Measurements from ENCODE around the gene RAMP1.
"Not testable (repeated sequence)": the region's sequence is repeated elsewhere in the genome, so short reads cannot be mapped to it uniquely, and the experiment has no call there.

Gene RAMP1

DNA sequence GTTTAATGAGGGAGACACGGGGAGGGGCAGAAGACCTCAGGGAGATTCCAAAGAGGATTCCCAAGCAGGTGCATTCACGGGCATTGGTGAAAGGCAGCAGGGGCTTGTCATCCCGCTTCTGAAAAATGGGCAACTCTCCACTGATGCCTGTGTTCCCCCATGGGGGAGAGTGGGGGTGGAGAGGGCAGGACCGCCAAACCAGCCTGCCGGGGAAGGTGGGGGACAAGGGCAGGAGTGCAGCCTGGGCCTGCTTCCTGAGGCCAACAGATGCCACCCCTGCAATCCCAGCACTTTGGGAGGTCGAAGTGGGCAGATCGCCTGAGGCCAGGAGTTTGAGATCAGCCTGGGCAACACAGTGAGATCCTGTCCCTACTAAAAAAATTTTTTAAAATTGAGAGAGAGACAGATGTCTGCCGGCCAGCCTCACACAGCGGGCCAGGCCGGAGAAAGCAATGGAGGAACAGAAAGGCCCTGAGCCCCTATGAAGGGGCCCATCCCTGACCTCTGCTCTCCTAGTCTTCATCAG lies 62.6 kb downstream of the RAMP1 start:
- DNase-seq, result no peak

DNA sequence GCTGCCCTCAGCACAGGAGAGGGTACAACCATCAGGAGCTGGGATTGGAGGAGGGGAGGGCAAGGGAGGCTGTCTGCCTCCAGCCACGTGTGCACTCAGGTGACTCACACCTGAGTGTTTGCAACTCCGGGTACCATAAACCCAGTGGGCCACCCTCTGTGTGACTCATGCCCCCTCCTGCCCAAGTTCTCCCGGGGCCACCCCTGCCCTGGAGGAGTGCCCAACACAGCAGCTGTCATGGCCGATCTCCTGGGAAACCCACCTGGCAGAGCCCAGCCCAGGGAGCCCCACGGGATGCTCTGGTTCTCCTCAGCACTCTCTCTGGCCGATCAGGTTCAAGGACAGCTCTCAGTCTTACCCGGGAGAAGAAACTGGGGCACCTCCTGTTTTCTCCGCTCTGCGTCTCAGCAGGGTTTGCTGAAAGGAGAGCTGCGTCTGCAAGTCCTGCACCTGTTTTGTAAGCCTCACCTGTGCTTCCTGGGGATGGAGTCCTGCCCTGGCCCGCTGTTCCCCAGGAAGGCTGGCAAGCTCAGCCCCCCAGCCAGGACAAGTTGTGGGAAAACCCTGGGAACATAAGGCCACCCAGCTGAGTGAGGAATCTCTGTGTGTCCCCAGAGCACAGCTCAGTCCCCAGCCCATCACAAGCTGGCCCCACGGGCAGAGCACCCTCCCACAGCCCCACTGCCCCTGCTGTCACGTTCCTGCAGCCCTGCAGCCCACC lies 63.4 kb downstream of the RAMP1 start:
- no peak for DNase-seq

DNA sequence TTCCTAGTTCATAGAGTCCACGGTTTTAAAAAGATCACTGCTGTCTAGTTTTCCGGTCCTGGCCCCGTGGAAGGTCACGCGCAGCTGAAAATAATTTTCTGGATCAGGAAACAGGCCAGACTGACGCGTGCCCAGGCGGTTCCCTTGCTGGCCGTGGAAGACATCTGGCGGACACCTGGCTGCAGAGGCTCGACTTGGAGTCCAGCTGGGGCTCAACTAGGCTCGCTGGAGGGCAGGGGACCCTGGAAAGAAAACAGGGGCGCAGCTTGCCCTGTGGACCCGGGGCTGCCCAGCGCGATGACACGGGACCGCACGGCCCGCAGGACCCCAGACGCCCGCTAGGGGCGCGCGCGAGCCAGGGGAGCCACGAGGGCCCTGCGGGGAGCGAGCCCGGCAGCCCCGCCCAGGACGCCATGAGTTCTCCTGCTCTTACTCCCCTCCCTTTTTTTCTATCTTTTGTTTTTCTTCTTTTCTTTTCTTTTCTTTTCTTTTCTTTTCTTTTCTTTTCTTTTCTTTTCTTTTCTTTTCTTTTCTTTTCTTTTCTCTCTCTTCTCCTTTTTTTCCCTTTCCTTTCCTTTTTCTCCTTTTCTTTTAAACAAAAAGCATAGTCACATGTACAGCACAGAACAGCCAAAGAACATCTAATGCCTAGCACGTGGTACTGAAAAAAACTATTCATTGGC lies 64.2 kb downstream of the RAMP1 start:
- DNase-seq, result peak; percentile 80

DNA sequence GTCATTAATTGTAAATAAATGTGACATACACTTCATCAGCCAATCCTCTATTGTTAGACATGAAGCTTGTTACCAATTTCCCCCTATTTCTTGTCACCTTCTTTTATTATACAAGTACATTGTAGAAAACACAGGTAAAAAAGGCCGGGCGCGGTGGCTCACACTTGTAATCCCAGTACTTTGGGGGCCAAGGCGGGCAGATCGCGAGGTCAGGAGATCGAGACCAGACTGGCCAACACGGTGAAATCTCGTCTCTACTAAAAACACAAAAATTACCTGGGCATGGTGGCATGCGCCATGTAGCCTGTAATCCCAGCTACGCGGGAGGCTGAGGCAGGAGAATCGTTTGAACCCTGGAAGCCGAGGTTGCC lies 64.7 kb downstream of the RAMP1 start:
- no peak for DNase-seq

DNA sequence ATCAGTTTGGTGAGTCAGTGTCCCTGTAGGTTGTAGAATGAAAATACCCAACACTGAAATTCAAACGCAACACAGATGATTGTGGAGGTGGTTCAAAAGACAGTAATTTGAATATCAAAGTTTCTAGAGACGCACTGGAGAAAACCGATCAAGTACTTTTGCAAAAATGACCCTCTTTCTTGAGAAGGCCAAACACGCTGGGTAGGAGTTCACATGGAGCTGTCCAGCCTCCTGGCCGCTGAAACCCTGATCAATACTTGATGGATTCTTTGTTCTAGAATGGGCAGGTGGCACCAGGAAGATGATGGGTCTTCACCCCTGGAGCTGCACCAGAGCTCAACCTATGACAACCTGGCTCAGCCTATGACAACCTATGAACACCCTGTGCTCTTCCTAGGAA lies 67.7 kb downstream of the RAMP1 start:
- DNase-seq, result no peak

DNA sequence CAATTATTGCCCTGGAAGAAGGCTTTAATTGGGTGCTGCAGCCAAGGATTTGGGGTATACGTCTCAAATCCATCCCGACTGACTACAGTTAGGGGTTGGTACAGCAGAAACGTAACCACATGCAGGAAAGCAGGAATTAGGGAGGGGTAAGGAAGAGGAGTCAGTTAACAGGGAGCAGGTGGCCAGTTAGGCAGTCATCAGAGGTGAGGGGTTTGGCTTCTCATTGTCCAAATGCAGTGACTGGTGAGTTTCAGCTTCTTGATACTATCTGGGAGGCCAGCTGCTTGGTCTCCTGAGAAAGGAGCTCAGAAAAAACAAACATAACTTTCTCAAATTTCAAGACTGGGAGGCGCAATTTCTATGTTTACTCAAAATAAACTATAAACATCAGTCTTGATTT lies 68.6 kb downstream of the RAMP1 start:
- DNase-seq, result no peak

DNA sequence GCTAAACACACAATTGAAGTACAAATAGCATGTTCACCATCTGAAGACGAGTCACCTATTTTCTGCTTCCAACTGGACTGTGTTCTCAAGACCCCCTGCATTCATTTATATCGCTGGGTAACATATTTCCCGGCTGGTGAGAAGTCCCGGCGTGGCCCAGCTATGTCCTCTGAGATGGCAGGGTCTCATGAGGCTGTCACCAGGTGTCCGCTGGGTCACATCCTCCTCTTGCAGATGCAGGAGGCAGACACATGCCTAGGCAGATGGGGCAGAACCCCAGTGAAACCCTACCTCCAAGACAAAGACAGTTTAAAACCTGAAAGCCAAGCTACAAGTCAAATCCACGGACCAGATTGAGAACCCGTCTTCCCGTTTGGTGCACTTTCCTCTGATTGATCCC lies 70.6 kb downstream of the RAMP1 start:
- DNase-seq, result no peak

DNA sequence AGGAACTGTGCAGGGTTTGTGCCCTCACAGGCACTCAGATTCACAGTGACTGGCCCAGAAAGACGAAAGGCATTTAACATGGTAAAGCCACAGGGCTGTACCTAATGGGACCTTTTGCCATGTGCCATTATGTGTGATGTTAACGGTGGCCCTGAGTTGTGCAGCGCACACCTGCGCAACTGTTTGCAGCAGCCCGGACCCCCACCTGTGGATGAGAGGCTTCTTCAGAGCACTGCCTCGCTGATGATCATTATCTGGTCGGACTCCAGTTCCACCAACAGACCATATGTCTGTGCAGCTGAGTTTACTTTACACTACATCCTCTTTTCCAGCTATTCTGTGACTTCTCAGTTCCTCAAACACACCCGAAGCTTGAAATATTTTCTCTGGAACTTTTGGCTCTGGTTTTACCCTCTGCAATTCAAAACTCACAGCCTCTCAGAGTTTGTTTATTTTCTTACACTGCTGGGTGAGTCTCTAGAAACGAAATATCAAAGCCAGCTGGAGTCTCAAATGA lies 71.8 kb downstream of the RAMP1 start:
- DNase-seq, result no peak

DNA sequence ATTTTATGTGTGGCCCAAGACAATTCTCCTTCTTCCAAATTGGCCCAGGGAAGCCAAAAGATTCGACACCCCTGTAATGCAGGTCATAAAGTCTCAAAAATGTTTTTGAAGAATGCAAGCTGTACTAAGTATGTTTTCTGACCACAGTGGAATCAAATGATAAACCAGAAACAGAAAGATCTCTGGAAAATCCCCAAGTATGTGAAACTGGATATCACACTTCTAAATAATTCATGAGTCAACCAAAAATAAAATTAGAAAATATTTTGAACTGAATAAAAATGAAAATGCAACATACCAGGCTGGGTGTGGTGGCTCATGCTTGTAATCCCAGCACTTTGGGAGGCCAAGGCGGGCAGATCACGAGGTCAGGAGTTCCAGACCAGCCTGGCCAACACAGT lies 73.3 kb downstream of the RAMP1 start:
- DNase-seq, result no peak

DNA sequence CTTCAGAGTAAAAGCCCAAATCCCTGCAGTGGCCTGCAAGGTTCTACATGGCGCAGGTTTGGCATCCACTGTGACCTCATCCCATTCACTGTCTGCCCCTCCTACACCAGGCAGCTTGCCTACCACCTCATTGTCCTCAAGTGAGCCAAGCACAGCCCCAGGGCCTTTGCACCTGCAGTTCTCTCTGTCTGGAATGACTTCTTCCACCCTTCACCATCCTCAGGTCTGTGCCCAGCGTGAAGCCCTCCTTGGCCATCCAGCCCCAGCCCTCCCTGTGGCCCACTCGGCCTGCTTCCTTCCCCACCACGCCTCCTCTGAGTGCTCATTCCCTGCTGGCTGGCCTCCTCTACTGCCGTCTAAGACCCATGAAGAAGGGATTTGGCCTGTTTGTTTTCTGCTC lies 74.8 kb downstream of the RAMP1 start:
- DNase-seq, result no peak

DNA sequence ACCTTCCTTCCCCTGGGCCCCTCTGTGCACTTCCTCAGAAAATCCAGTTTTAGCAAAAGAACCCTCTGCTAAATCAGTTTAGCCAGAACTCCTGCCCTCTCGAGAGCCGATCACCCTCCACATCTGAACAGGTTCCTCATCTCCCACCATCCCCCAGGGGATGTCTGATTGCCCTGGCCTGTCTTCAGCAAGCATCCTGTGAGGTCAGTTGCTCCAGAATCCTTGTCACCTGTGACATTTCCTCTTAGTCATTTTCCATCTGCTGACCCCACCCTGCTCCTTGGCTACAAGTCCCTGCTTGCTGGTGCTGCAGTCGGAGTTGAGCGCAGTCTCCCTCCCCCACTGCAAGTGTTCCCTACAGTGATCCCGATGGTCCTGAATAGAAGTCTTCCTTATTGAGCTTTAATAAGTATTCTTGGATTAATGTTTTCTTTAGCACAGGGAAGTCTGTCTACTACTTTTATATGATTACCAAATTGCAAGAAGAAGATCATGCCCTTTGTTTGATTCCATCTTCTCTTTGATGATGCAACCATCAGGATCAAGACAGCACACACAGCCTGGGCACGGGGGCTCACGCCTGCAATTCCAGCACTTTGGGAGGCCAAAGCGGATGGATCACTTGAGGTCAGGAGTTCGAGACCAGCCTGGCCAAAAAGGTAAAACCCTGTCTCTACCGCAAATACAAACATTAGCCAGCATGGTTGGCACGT lies 76.5 kb downstream of the RAMP1 start:
- DNase-seq, result no peak

DNA sequence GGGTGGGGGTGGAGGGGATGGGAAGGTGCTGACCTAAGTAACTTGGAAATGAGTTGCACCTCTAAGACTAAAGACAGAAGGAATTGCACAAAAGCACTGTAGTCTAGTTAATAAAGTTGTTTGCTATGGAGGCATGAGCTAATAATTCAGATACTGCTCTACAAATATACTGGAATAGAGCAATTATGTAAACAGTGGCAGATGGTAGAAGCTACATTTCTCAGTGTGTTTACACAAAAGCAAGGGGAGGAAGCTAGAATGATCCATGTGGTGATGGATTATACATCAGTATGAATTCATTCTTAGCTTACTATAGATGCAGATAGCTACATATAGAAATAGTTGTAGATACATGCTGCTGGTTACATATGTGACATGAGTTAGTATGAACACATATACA lies 79.8 kb downstream of the RAMP1 start:
- no peak for DNase-seq

DNA sequence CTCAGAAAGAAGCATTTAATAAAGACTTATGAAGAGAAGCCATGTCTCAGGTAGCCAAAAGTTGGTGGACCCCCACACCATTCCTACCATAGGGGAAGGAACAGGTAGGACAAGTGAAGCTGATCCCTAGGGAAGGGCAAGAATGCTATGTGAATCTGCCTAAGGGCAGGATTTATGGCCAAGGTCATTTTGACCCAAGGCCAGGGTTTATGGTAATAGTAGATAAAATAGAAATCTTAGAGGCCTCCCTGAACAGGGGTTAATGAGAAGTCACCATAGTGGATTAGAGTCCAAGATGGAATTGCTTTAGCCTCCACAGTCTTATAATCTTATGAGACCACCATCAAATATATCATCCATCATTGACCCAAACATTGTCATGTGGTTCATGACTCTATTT lies 81.4 kb downstream of the RAMP1 start:
- DNase-seq, result no peak

DNA sequence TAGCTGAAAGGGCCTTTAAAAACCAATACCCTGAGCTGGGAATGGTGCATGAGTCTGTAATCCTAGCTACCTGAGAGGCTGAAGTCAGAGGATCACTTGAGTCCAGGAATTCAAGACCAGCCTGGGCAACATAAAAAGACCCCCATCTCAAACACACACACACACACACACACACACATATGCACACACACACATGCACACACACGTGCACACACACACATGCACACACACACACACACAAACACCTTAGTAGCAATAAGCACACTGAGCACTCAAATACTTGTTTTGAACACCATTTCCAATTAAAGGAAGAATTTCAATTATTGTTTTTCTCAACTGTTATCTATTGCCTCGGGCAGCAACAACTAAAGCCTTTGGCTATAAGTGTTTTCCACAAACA lies 81.8 kb downstream of the RAMP1 start:
- DNase-seq, result no peak

DNA sequence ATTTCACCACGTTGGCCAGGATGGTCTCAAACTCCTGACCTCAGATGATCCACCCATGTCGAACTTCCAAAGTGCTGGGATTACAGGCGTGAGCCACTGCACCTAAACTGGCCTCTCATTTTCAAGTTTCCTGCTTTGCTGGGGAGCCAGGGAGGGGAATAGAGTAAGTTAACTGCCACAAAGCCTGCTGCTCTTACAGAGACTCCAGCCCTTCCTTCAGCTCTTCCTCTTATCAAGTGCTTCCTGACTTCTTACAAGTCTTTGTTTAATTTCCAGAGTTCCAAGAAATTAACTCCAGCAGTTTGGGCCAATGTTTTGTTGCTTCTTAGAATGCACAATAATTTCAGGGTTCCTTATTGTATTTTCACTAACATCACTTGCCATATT lies 83.1 kb downstream of the RAMP1 start:
- DNase-seq, result no peak

DNA sequence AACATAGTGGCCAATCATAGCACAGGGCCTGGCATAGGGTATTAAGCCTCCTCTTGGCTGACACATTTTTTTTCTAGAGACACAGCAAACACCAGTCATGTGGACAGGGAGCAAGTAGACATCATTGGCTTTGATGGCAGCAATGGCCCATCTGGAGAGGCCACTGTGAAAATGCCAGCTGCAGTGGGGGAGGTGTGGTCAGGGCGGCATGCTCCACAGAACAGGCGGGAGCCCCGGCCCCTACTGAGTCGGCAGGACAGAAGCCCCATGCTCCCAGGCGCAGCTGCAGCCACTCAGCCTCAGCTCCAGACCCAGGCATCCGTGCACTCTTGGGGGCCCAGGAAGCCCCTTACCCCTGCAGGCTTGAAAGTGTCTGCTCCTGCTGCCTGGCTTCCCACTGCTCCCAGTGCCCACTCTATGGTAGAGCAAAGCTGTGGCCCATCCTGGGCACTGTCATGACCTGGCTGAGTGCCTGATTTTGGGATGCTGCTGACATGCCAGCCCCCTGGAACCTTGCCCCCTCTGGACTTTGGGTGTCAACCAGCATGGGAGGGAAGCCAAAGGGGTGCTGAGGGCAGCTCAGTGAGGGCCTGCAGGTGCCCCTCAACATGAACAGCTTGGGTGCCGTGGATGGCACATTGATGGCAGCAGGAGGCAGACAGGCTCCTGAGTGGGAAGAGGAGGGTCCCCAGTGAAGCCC lies 84.1 kb downstream of the RAMP1 start:
- DNase-seq, result no peak

DNA sequence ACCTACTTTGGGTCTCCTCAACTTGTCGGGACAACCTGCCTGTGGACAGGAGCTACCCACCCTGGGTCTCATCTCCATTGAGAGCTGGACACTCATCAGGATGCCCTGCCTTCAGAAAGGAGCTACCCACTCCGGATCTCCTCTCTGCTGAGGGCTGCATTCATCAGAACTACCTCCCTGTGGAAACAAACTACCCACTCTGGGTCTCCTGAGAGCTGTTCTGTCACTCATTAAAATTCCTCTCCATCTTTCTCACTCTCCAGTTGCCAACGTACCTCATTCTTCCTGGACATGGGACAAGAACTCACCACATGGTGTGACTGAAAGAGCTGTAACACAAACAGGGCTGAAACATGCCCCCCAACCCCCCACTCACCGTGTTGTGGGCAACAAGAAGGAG lies 84.9 kb downstream of the RAMP1 start:
- no peak for DNase-seq

DNA sequence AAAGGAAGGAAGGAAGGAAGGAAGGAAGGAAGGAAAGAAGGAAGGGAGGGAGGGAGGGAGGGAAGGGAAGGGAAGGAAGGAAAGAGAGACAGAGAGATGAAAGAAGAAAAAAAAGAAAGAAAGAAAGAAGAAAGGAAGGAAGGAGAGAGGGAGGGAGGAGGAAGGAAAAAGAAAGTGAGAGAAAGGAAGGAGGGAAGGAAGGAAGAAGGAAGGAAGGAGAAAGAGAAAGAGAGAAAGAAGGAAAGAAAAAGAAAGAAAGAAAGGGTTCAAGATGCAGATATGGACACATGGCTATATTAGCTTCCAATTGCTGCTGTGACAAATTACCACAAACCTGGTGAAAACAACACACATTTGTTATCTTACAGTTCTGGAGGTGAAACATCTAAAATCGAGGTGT lies 87.0 kb downstream of the RAMP1 start:
- no peak for DNase-seq

DNA sequence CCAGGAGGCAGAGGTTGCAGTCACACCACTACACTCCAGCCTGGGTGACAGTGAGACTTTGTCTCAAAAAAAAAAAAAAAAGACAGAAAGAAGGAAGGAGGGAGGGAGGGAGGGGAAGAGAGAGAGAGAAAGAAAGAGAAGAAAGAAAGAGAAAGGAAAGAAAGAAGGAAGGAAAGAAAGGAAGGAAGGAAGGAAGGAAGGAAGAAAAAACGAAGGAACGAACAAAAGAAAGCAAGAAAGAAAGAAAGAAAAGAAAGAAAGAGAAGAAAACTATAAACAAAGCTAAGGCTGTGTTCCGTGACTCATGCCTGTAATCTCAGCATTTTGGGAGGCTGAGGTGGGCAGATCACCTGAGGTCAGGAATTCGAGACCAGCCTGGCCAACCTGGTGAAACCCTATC lies 91.9 kb downstream of the RAMP1 start:
- not testable (repeated sequence) for DNase-seq

DNA sequence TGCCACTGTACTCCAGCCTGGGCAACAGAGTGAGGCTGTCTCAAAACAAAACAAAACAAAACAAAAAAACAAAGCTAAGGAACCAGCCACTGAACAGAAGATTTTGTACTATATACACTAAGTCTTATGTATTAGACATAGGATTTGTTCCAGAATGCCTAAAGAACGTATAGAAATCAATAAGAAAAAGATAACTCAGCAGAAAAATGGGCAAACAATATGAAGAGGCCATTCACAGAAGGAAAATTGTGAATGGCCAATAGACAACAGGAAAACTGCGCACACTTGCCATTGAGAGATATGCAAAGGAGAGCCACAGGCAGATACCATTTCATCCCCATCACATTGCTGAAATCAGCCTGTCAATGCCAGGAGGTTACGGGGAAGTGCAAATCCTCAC lies 92.5 kb downstream of the RAMP1 start:
- no peak for DNase-seq

DNA sequence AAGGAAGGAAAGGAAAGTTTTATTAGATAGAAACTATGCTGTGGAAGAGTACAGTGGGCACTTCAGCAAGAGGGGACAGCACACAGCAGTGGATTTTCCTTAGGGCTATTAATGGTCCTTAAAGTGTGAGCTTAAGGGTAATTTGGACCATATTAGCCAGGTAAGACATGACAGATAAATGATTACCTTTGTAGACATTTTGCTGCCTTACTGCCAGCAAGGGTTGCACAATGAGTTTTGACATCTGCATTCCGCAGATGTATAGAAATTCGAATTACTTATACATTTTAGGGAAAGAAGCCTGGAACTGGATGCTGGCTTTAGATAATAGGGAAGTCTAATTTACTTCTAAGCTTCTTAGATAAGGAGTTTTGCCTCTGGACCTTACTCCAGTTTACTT lies 93.4 kb downstream of the RAMP1 start:
- no peak for DNase-seq

DNA sequence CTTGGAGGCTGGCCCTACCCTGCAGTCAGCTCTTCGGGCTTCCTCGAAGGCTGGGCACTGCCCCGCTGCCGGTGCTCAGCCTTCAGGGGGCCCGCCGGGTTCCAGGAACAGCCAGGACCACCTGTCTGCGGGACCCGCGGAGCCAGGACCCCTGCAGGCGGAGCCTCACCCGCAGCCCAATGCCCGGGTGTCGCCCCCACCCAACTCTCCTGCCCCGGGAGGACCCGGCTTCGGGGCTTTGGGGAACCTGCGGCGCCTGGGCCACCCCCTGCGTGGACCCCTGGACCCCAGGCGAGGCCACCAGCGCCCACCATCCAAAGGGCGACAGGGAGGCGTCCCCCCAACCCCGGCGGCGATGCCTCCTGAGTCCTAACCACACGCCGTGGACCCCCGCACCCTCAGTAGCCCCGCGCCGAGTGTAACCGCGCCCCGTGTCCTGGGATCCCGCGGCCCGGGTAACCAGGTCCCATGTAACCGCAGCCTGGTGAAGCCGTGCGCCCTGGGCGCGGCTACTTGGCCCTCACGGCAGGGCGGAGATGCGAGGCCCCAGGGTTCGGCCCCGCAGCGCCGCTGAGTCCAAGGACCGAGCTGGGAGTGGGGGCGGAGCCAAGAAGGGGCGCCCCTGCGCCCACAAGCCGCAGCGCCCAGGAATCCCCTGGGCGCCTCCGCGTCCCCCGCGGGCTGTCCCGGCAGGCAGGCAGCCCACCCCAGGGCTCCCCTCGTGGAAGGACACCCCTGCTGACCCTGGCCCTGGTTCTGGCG lies 96.4 kb downstream of the RAMP1 start:
- no peak for DNase-seq

DNA sequence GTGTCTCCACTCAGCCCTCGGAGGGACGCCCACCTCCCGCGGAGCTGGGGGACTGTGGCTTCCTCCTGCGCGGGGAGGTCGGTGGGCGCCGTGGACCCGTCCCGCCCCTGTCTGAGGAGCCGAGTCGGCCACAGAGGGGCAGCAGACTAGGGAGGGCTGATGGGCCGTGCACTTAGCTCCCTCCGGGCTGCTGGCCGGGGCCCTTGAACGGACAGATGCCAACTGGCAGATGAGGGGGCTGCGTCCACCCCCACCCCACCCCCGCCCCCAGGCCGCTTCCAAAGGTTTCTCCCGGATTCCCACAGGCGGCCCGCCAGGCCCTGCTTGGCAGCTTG lies 96.9 kb downstream of the RAMP1 start:
- no peak for DNase-seq

Data from activated CD4-positive, alpha-beta T cell treated with anti-CD3 and anti-CD28 coated beads, Interleukin-2, amount 50 U/mL, for 1 hour (primary cell).